Mammary epithelial cell (primary cell): ENCODE measurements around the gene GCAT.

Experiments used
- EZH2 ChIP-seq: IDR thresholded peaks from 2 replicates; pipeline ENCODE4 v1.6.1; 2012; ENCODE audit warnings: low read length, inconsistent platforms, borderline replicate concordance
- TF ChIP-seq, protein P1 (sequence below), 2 donors: IDR thresholded peaks in 1 of 2; conservative IDR thresholded peaks in 1 of 2; 2 replicates each; pipeline ENCODE4 v1.5.1; 2011 to 2012; ENCODE audit warnings: inconsistent platforms in 2 of 2, low read length in 2 of 2, mild to moderate bottlenecking in 2 of 2, control low read depth in 1 of 2, low read depth in 1 of 2; ENCODE audit not compliant: insufficient read depth in 1 of 2; ENCODE audit errors: extremely low read depth in 1 of 2

GRCh38 chr22:37794376-37794775 is 13.4 kb upstream of the GCAT start:
- TF ChIP-seq EZH2: no peak
- TF ChIP-seq, protein P1, sequence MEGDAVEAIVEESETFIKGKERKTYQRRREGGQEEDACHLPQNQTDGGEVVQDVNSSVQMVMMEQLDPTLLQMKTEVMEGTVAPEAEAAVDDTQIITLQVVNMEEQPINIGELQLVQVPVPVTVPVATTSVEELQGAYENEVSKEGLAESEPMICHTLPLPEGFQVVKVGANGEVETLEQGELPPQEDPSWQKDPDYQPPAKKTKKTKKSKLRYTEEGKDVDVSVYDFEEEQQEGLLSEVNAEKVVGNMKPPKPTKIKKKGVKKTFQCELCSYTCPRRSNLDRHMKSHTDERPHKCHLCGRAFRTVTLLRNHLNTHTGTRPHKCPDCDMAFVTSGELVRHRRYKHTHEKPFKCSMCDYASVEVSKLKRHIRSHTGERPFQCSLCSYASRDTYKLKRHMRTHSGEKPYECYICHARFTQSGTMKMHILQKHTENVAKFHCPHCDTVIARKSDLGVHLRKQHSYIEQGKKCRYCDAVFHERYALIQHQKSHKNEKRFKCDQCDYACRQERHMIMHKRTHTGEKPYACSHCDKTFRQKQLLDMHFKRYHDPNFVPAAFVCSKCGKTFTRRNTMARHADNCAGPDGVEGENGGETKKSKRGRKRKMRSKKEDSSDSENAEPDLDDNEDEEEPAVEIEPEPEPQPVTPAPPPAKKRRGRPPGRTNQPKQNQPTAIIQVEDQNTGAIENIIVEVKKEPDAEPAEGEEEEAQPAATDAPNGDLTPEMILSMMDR (conservative IDR thresholded peaks at IDR 0.05 in 1 of 2, IDR thresholded peaks at IDR 0.05 in 1 of 2; ENCODE audit: extremely low read depth in 1 of 2, insufficient read depth in 1 of 2, low read depth in 1 of 2, low read length in 2 of 2): no peak
